OCI-LY3 (cell line): ENCODE data around the gene EPHA1.

ENCODE experiments used
- CTCF ChIP-seq: fragments of 200-600, 300-600 bp; sonication (generic); IDR thresholded peaks from 2 replicates; pipeline ENCODE4 v1.5.1; 2014; ENCODE audit warnings: antibody characterized with exemption, low read length, low read depth
- EZH2phosphoT487 ChIP-seq: fragments of 200-600 bp; shearing (Covaris generic); IDR thresholded peaks from 2 replicates; pipeline ENCODE4 v1.6.1; 2018; ENCODE audit warnings: antibody characterized with exemption, mixed run types, low read depth

GRCh38 chr7:143396182-143396581 lies 12.5 kb downstream of the EPHA1 start:
- TF ChIP-seq EZH2phosphoT487: no peak
- no peak for TF ChIP-seq CTCF
